Bronchial epithelial cell (primary cell): ENCODE data around the gene PROC. TPM values are rescaled to one million over a fixed set of nuclear protein-coding genes. Genes with fewer than 3 reads are reported as not detected.
A peak's percentile ranks its signal among the peaks of the same experiment; 100 is the strongest.

Experiments
- DNase-seq: peaks from one replicate; pipeline ENCODE4 v3.0.0-alpha.2; 2010; ENCODE audit warnings: low read depth
- FAIRE-seq: peaks from 2 replicates; lab custom pipeline; 2011; peaks lifted over from hg19 to GRCh38; lab: Jason Lieb, UNC
- H3K27me3 ChIP-seq: 2 replicates; pipeline ENCODE4 v1.5.1; 2011; ENCODE audit warnings: low read length; ENCODE audit not compliant: control insufficient read depth, insufficient read depth
- H3K36me3 ChIP-seq: 2 replicates; pipeline ENCODE4 v1.5.1; 2011; ENCODE audit warnings: low read length; ENCODE audit not compliant: control insufficient read depth, insufficient read depth
- H3K4me3 ChIP-seq: 2 replicates; pipeline ENCODE4 v1.5.1; 2011; ENCODE audit warnings: mild to moderate bottlenecking, low read depth, low read length, control low read depth
- CTCF ChIP-seq: IDR thresholded peaks from 2 replicates; pipeline ENCODE4 v1.5.1; 2011; ENCODE audit warnings: mild to moderate bottlenecking, moderate library complexity, low read length, control low read depth, inconsistent platforms; ENCODE audit not compliant: insufficient read depth, severe bottlenecking
- total RNA-seq: library from RNA; depleted of rRNA; stranded (reverse); fragments of >200 nt; gene quantifications from 2 replicates; pipeline ENCODE4 v1.2.1, GENCODE V29; 2014

PROC gene
- total RNA-seq, 1 donor from 2014 or later: not detected

DNA sequence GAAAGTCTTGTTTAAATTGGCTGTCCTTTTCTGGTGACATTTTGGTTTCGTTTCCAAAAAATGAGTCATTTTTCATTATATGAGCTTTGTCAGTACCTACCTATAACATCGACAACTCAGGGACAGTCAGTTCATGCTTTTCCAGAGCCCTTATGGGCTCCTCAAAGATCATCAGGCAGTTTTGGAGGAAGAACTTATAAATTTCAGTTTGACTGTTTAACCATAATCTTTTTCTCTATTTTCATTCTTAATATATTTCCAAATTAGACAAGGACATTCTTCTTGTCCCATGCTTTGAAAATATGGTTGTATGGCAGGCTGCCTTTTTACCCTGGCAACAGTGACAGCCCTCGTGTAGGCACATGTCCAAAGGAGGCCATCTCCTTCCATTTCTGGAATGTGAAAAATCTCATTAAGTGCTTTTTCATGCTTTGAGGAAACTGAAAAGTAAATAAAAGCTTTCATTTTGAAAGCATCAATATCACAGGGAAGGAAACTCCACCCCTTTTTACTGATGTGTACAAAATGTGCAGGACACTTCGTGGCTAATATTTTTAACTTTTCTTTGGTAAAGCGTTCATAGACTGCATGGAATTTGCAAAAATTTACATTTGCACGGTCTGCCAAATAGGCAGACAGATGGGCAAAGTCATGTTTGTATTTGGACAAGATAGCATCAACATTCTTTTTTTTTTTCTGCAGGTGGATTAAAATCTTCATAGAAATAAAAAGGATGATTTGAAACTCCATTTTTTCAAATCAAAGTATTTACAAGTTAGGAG, 7.2 kb upstream of the PROC start:
- DNase-seq: peak; percentile 58
- FAIRE-seq: no peak
- no peaks in the 10 kb centered on the region for H3K36me3 ChIP-seq
- H3K4me3 ChIP-seq: no peak overlapping the region
- no peaks in the 10 kb centered on the region for H3K27me3 ChIP-seq
- TF ChIP-seq CTCF: no peak

GRCh38 chr2:127411653-127412369, 6.4 kb upstream of the PROC start:
- no peak for TF ChIP-seq CTCF
- peak; percentile 47 for DNase-seq
- no peak overlapping the region for H3K4me3 ChIP-seq
- H3K27me3 ChIP-seq: no peaks in the 10 kb centered on the region
- FAIRE-seq: no peak
- no peaks in the 10 kb centered on the region for H3K36me3 ChIP-seq

DNA sequence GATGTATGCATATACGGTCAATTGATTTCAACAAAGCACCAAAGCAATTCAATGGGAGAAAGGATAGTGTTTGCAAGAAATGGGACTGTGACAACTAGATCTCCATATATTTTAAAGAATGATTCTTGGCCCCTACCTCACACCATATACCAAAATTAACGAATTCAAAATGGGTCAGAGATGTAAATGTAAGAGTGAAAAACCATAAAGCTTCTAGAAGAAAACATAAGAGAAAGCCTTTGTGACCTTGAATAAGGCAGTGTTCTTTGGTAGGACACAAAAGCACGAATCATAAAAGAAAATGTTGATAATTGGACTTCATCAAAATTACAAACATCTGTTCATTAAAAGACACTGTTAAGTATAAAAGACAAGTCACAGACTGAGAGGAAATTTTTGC, 5.0 kb upstream of the PROC start:
- no peak for DNase-seq
- no peak for FAIRE-seq
- no peak for TF ChIP-seq CTCF
- H3K4me3 ChIP-seq: no peak overlapping the region
- H3K36me3 ChIP-seq: no peaks in the 10 kb centered on the region
- H3K27me3 ChIP-seq: no peaks in the 10 kb centered on the region

DNA sequence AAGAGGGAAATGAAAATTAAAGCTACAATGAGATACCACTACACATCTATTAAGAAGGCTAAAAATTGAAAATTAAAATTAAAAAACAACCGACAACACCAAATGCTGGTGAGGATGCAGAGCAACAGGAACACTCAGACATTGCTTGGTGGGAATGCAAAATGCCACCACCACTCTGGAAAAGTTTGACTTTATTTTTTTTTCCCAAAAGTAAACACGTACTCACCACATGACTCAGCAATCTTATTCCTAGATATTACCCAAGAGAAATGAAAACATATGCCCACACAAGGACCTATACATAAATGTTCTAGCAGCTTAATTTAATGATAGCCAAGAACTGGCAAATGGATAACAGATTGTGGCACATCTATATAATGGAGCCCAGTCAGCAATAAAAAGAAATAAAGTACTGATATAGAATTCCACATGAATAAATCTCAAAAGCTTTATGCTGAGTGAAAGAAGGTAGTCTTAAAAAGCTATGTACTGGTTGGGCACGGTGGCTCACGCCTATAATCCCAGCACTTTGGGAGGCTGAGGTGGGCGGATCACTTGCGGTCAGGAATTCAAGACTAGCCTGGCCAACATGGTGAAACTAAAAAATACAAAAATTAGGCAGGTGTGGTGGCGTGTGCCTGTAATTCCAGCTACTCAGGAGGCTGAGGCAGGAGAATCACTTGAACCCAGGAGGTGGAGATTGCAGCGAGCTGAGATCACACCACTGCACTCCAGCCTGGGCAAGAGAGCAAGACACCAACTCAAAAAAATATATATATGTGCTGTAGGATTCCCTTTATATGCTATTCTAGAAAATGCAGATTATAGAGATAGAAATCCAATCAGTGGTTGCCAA, 4.2 kb upstream of the PROC start:
- FAIRE-seq (no peak), DNase-seq (peak; percentile 85)
- no peak for TF ChIP-seq CTCF
- Histone ChIP-seq H3K27me3 (no peaks in the 10 kb centered on the region), H3K4me3 (no peak overlapping the region), H3K36me3 (no peaks in the 10 kb centered on the region)

DNA sequence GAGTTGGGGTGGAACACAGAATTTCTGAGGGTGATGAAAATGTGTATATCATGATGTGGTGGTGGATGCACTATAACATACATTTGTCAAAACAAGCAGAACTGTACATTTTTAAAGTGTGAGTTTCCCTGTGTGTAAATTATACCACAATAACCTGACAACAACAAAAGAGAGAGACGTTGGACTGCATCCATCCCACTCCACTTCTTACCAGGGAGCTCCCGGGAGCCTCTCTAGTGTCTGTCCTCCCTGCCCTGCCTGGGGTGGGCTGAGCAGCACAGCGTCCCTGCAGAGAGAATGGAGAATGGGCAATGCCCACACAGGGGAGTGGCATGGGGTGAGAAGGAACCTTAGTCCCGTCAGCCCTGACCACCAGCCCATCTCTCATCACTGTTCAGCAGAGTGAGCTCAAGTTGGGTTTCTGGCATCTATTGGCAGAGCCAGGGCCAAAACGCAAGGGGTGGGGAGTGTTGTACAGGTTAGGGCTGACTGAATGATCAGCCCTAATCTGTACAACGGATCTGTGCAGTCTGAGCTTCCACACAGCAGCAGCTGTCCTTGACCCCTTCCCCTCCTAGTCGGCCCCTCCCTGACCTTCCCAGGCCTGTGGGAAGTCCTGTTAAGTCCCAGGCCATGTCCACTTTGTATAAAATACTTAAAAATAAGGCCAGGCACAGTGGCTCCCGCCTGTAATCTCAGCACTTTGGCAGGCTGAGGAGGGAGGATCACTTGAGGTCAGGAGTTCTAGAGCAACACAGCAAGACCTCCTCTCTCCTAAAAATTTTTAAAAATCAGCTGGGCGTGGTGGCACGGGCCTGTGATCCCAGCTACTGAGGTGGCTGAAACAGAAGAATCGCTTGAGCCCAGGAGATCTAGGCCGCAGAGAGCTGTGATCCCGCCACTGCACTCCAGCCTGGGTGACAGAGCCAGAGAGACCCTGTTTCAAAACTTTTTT, 3.3 kb upstream of the PROC start:
- no peak for TF ChIP-seq CTCF
- Histone ChIP-seq H3K27me3 (no peaks in the 10 kb centered on the region), H3K36me3 (no peaks in the 10 kb centered on the region), H3K4me3 (no peak overlapping the region)
- no peak for FAIRE-seq
- no peak for DNase-seq
